ENCODE measurements around the gene MSI2. TPM values are rescaled to one million over a fixed set of nuclear protein-coding genes. Genes with fewer than 3 reads are reported as not detected.

The MSI2 gene
- total RNA-seq, 1 donor from 2014 or later, result 33.8 TPM

GRCh38 chr17:57588086-57588485 is 331.8 kb downstream of the MSI2 start:
- no peak for TF ChIP-seq CTCF (IDR thresholded peaks at IDR 0.05; ENCODE audit: insufficient read depth, low read length, poor library complexity, severe bottlenecking)
- no peak overlapping the region for H3K4me3 ChIP-seq (ENCODE audit: low read depth, low read length)
- no peaks in the 10 kb centered on the region for H3K36me3 ChIP-seq (ENCODE audit: control insufficient read depth, insufficient read depth, low read length)
- no peak for DNase-seq (ENCODE audit: low read depth)
- H3K27me3 ChIP-seq (ENCODE audit: control insufficient read depth, insufficient read depth, low read length), result no peaks in the 10 kb centered on the region

GRCh38 chr17:57589151-57590034 is 333.1 kb downstream of the MSI2 start:
- H3K36me3 ChIP-seq (ENCODE audit: control insufficient read depth, insufficient read depth, low read length), result no peaks in the 10 kb centered on the region
- TF ChIP-seq CTCF (IDR thresholded peaks at IDR 0.05; ENCODE audit: insufficient read depth, low read length, poor library complexity, severe bottlenecking), result no peak
- peak; percentile 58 for DNase-seq (ENCODE audit: low read depth)
- H3K4me3 ChIP-seq (ENCODE audit: low read depth, low read length), result no peak overlapping the region
- no peaks in the 10 kb centered on the region for H3K27me3 ChIP-seq (ENCODE audit: control insufficient read depth, insufficient read depth, low read length)

- no peaks in the 10 kb centered on the region for H3K36me3 ChIP-seq (ENCODE audit: control insufficient read depth, insufficient read depth, low read length)
- H3K27me3 ChIP-seq (ENCODE audit: control insufficient read depth, insufficient read depth, low read length), result no peaks in the 10 kb centered on the region
- no peak for TF ChIP-seq CTCF (IDR thresholded peaks at IDR 0.05; ENCODE audit: insufficient read depth, low read length, poor library complexity, severe bottlenecking)
- H3K4me3 ChIP-seq (ENCODE audit: low read depth, low read length), result no peak overlapping the region
- no peak for DNase-seq (ENCODE audit: low read depth)
Measured at GRCh38 chr17:57593739-57594462, 337.6 kb downstream of the MSI2 start.

GRCh38 chr17:57594767-57595166 is 338.4 kb downstream of the MSI2 start:
- H3K27me3 ChIP-seq (ENCODE audit: control insufficient read depth, insufficient read depth, low read length), result no peaks in the 10 kb centered on the region
- no peaks in the 10 kb centered on the region for H3K36me3 ChIP-seq (ENCODE audit: control insufficient read depth, insufficient read depth, low read length)
- H3K4me3 ChIP-seq (ENCODE audit: low read depth, low read length), result no peak overlapping the region
- TF ChIP-seq CTCF (IDR thresholded peaks at IDR 0.05; ENCODE audit: insufficient read depth, low read length, poor library complexity, severe bottlenecking), result no peak
- DNase-seq (ENCODE audit: low read depth), result no peak

GRCh38 chr17:57595426-57595825 is 339.1 kb downstream of the MSI2 start:
- Histone ChIP-seq H3K4me3 (ENCODE audit: low read depth, low read length) (no peak overlapping the region), H3K27me3 (ENCODE audit: control insufficient read depth, insufficient read depth, low read length) (no peaks in the 10 kb centered on the region), H3K36me3 (ENCODE audit: control insufficient read depth, insufficient read depth, low read length) (no peaks in the 10 kb centered on the region)
- no peak for DNase-seq (ENCODE audit: low read depth)
- TF ChIP-seq CTCF (IDR thresholded peaks at IDR 0.05; ENCODE audit: insufficient read depth, low read length, poor library complexity, severe bottlenecking), result no peak
